ENCODE data around the gene BTBD6.

BTBD6 gene

GRCh38 chr14:105248368-105249181 lies at the start of gene BTBD6:
BTBD6 (plus strand) TSS chr14:105248533; CDS start chr14:105248712, 179 bp downstream.
- peak; percentile 93 for DNase-seq (ENCODE audit: low spot score)

- no peak for DNase-seq (ENCODE audit: low spot score)
Measured at GRCh38 chr14:105198588-105198987, 49.7 kb upstream of the BTBD6 start.

GRCh38 chr14:105199093-105199492 lies 49.2 kb upstream of the BTBD6 start:
- DNase-seq (ENCODE audit: low spot score), result no peak

GRCh38 chr14:105200074-105200473 lies 48.3 kb upstream of the BTBD6 start:
- no peak for DNase-seq (ENCODE audit: low spot score)

- no peak for DNase-seq (ENCODE audit: low spot score)
Measured at GRCh38 chr14:105200641-105201040, 47.7 kb upstream of the BTBD6 start.

GRCh38 chr14:105201156-105201924 lies 47.0 kb upstream of the BTBD6 start:
- DNase-seq (ENCODE audit: low spot score), result no peak

- DNase-seq (ENCODE audit: low spot score), result no peak
Measured at GRCh38 chr14:105201925-105202513, 46.3 kb upstream of the BTBD6 start.

- DNase-seq (ENCODE audit: low spot score), result peak; percentile 90
Measured at GRCh38 chr14:105203057-105203531, 45.2 kb upstream of the BTBD6 start.

- DNase-seq (ENCODE audit: low spot score), result no peak
Measured at GRCh38 chr14:105203701-105204100, 44.6 kb upstream of the BTBD6 start.

GRCh38 chr14:105204206-105204930 lies 44.0 kb upstream of the BTBD6 start:
- DNase-seq (ENCODE audit: low spot score), result no peak

- no peak for DNase-seq (ENCODE audit: low spot score)
Measured at GRCh38 chr14:105204931-105205672, 43.2 kb upstream of the BTBD6 start.

GRCh38 chr14:105205673-105206208 lies 42.6 kb upstream of the BTBD6 start:
- no peak for DNase-seq (ENCODE audit: low spot score)

GRCh38 chr14:105206873-105207272 lies 41.5 kb upstream of the BTBD6 start:
- DNase-seq (ENCODE audit: low spot score), result no peak

- DNase-seq (ENCODE audit: low spot score), result no peak
Measured at GRCh38 chr14:105207460-105207901, 40.9 kb upstream of the BTBD6 start.

- no peak for DNase-seq (ENCODE audit: low spot score)
Measured at GRCh38 chr14:105207996-105208737, 40.2 kb upstream of the BTBD6 start.

GRCh38 chr14:105208738-105209075 lies 39.6 kb upstream of the BTBD6 start:
- no peak for DNase-seq (ENCODE audit: low spot score)

- DNase-seq (ENCODE audit: low spot score), result no peak
Measured at GRCh38 chr14:105209091-105209490, 39.2 kb upstream of the BTBD6 start.

GRCh38 chr14:105209646-105210045 lies 38.7 kb upstream of the BTBD6 start:
- DNase-seq (ENCODE audit: low spot score), result no peak

GRCh38 chr14:105210266-105211025 lies 37.9 kb upstream of the BTBD6 start:
- DNase-seq (ENCODE audit: low spot score), result no peak

Measured in AG08395 (cell line).